ENCODE data around the gene EBF3.

GRCh38 chr10:129954492-129955315, 9.4 kb downstream of the EBF3 start:
- TF ChIP-seq CTCF (conservative IDR thresholded peaks at IDR 0.05; ENCODE audit: low read depth, low read length) = no peak
- TF ChIP-seq EZH2 (IDR thresholded peaks at IDR 0.05; ENCODE audit: low read length, unreplicated experiment) = no peak
